Right renal cortex interstitium (tissue), 3 donors: ENCODE measurements around the gene SERTAD2. TPM values are rescaled to one million over a fixed set of nuclear protein-coding genes. Genes with fewer than 3 reads are reported as not detected.

Experiments
- DNase-seq, 3 donors: peaks; one replicate each; pipeline ENCODE4 v3.0.0-alpha.2; 2013; ENCODE audit warnings: low read depth in 3 of 3, low spot score in 2 of 3
- polyA plus RNA-seq, 3 donors: library from polyadenylated mRNA; unstranded; fragments of 120-200 nt; gene quantifications; one replicate each; pipeline ENCODE4 v1.2.1, GENCODE V29; 2013; ENCODE audit not compliant: insufficient read length in 3 of 3

Gene SERTAD2
- polyA plus RNA-seq, 3 donors = 23.0 to 25.8 (median 25.6) TPM

DNA sequence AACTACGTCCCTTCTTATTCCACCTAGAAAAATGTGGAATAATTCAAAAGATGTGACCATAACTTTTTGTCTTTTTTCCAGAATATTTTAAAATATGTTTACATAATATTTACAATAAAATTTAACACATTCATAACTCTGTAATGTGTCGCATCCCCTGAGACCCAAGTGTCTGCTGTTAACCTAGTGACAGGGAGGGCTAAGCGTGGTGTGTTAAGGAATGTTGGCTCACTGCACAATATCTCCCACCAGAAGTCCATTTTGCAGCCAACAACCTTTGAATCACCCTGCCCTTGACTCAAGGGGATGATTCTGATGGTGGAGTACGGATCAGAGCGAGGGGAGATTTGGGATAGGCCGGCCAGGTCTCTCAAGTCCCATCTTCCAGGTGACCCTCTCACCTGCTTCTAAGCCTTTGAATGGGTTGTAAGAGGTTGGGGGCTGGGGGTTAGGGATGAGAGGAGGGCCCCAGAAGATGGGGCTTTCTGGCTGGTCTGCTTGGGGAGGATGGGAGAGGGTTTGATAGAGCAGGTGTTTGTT lies 43.3 kb downstream of the SERTAD2 start:
- DNase-seq = no peak

DNA sequence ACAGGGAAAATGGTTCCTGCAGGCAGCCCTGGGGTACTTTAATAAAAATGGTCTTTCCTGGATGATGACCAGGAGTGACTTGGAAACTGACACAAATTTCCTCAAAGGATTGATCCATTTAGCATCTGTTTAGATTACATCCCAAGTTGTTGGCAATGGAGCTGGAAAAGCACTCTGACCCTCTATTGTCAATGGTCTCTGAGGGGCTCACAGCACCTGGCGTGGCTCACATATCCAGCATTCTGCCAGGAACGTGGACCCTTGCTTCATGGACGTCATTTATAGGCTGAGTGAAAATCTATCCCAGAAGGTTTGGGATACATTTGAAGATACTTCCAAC lies 43.8 kb downstream of the SERTAD2 start:
- no peak for DNase-seq

DNA sequence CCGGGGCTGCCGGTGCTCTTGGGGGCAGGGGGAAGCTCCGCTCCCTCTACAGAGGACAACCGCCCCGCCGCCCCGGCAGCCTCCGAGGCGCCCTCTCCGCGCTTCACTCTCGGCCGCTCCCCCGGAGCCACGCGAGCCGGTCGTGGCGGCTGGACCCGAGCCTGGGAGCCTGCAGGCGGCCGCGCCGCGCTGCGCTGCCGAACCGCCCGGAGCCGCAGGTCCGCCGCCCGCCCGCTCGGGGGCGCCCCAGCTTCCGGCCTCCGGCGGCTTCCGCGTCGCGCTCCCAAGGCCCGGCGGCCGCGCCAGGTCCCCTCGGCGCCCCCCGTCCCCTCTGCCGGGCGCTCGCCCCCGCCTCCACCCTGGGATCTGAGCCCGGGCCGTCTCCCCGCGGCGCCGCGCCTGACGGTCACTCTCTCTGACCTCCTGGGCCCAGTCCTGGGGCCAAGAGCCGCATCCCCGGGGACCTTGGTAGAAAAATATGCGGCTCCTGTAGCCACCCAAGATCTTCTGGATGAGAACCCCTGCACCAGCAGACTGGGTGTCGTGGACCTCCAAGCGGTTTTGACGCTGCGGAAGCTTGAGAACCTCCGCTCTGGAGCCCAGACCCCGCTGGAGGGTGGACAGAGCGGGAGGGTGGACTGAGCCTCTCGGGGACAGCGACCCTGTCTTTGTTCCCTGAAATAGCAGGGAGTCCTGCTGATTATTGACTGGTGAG lies 44.3 kb downstream of the SERTAD2 start:
- no peak for DNase-seq

DNA sequence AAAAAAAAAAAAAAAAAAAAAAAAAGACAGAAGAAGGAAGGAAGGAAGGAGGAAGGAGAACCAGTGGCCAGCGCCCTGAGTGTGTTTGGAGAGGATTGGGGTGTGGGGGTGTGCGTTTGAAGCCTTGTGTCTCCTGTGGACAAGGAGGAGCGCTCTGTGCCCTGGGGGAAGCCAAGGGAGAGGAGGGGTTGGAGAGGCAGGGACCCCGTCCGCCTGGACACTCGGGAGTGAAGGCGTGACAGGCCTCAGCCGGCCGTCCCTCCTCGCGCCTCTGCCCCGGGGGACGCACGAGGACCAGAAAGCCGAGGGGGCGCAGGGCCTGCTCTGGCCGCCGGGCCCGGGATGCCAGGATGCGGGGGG lies 44.9 kb downstream of the SERTAD2 start:
- no peak for DNase-seq

DNA sequence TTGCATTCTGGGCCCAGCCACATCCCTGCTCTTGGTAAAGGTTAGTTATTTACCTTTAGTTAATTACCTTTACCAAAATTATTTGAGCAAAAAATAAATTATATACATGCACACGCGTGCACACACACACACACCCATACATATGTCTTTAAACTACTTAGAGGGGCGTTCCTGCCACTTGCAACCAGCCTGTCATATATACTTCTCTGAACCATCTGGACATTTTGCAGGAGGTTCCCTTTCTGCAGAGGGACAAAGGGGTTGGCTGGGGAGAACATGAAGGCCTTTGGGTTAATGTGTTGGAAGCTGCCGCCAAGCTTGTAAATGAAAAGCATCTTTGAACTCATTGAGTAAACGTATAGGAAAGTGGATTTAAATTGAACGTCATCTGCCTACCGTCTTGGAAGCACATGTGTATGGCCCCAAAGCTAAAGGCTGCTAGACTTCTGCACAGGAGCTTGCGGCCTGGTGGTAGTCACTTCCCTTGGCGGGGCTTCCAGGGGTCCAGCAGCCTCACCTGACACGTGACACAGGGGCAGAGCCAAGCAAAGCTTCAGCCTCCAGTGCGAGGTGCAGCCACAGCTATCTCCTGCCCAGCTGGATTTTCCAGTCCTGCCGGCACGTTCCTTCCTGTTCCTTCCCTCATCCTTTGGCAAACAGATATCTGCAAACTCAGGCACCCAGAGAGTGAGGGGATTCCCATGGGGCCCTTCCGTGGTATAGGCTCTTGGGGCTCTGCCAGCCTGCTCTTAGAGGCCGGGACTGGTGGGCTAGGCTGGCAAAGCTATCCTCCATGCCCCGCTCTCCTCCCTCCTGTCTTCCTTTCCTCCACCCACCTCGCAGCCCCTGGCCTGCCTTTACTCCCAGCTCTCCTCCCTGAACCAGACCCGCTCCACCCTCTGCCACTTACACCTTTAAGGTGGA lies 46.1 kb downstream of the SERTAD2 start:
- DNase-seq = no peak

DNA sequence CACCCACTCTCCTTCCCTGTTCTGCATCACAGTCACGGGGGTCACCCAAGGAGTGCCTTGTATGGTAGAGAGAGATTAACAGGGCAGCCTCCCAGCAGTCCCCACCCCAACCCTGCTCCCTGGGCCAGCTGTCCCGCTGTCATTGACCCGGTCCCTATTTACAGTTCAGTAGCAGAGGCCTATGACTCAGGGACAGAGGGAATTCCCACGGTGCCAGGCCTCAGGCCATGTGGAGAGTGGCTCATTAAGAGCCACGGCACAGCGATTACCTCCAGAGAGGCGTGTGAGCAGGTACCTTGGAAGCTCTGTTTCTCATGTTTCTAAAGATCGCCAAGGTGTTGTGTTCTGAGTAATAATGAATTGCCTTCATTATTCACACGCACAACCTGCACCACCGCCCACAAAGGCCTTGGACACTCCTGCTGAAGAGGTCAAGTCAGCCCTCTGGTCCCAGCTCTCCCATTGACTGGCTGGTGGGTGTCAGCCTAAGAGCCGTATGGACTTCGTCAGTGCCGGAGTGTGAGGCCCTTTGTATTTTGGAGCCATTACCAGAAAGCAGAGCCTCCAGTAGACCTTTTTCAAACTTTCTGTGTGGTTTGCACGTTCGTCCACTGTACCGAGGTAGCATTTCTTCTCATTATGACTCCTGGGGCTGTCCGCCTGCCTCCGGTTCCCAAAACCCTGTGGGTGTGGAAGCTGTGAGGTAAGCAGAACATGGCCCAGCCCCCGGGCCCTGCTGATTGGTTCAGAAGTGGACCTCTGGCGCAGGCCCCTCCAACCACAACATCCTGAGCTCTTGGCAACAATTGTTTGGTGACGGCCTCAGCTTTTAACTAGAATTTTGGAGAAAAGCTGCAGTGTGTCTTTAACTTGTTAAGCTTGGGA lies 47.0 kb downstream of the SERTAD2 start:
- DNase-seq = peak in 1 of 3 donors; percentile 56

DNA sequence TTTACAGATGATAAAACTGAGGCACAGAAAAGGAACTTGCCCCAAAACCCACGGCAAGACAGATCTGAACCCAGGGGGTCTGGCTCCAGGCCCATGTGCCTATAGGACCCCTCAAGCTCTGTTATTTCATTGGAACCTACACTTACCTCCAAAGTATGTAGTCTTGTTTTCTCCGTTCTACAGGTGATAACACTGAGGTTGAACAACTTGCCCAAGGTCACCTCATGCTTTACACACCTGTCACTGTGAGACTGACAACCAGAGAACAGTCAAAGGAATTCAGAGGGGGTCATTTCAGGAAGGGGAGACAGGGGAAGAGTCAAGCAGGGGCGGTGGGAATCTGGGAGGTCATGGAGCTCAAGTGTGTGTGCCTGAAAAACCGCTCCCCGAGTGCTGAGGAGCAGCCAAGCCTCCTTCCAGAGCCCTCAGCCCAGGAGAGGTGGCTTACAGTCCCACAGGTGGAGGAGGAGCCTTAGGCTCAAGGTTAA lies 47.7 kb downstream of the SERTAD2 start:
- no peak for DNase-seq

DNA sequence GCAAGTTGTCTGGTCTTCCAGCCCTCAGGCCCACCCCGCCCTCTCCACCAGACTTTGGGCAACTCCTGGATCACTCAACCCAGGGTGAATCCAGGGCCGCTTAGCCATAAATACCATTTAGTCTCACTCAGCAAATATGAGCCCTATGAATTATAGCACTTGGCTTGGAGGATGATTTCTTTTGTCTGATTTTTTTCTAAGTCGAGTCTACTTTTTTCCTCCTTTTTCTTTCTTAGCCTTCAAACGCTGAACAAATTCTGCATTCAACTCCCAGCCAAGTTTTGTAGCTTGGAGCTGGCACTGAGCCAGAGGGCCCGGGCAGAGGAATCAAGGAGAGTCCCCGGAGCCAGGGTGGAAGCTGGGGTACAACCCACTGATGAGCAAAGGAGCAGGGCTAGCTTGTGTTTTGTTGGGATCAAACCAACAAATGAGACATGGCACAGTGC lies 48.7 kb downstream of the SERTAD2 start:
- no peak for DNase-seq

DNA sequence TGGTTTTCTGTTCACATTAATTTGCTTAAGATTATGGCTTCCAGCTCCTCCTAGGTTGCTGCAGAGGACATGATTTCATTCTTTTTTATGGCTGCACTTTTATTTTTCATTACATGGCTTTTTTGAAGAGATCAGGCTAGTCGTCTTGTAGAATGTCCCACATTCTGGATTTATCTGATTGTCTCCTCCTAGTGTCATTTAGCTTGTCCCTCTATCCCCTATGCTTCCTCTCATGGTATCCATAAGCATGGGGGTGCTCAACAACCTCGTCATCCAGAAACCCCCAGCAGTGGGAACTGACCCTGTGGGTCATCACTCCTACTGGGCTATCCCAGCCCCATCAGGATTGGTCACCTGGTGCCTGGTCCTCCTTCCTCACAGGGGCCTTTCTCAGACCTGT lies 49.6 kb downstream of the SERTAD2 start:
- no peak for DNase-seq

DNA sequence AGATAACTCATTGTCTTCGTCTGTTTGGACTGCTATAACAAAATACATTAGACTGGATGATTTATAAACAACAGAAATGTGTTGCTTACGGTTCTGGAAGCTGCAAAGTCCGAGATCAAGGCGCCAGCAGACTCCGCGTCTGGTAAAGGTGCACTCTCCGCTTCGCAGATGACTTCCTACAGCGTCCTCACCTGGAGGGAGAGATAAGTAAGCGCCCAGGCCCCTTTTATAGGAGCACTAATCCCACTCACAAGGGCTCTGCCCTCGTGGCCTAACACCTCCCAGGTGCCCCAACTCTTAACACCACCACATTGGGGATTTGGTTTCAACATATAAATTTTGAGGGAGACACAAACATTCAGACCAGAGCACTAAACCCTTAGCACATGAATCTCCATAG lies 51.3 kb downstream of the SERTAD2 start:
- no peak for DNase-seq

DNA sequence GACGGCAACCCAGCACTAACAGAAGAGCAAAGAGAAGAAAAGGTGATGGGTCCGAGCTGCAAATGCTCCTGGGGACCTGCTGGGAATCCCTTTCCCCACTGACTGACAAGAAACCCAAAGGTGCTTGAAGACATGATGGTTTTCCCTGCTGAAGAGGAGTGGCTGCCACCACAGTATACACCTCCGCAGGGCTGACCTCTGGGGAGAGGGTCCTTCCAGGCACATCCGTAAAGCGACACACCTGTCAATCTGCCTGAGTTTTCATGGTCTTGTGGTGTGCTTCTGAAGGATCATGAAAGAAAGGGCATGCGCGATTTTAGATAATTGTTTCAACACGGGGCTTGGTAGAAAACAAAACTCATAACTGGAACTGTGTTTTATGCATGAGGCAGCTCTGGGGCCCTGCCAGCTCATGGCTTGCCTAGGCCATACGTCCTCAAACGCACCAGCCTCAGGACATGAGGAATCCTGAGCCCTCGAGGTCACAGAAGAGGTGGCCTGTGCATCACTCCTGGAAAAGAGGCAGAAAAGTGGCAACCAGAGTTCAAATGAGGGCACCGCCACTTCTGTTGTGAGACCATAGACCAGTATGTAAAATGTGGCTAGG lies 51.8 kb downstream of the SERTAD2 start:
- no peak for DNase-seq

DNA sequence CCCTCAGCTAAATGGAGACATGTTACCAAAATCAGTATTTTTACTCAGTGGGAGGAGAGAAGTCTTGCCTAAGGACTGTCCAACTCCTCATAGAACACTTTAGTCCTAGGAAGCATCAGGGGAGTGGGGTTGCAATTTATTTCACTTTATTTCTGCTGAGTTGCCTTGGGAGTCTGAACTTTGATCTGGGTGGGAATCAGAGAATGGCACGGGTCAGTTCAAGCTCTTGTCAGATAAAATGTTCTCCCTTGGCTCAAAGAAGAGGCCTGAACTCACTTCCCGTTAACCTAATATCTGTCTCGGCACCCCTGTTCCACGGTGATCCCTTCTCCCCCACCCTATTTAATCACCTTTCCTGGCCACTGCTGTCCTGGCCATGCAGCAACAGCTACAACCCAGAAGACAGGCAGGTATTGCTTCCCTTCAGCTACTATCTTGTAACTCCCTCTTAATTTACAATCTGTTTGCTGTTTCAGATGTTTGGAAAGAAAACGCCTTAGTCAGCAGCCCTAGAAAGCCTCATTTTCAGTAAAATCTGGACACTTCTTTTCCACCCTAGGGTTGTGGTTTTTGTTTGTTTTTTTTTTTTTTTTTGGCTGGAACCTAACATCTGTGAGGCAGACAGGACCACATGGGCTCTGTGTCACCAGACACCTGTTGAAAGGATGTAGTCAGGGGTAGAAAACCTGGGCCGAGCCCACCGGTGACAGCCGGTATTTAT lies 52.5 kb downstream of the SERTAD2 start:
- no peak for DNase-seq

DNA sequence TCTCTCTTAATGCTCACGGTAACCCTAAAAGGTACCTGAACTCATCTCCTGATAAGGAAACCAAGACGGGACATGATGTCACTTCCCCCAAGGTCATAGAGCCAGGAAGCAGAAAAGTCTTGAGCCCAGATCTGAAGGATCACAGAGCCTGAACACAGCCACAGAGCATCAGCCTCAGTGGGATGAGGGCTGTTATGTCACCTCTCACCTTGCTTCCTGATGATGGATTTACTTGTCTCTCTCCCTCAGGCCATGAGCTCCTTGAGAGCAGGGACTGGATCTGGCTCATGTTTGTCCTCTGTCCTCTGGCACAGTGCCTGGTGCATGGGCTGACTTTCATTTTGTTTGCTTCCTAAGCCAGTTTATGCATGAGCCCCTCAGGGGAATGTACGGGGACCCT lies 54.2 kb downstream of the SERTAD2 start:
- no peak for DNase-seq

DNA sequence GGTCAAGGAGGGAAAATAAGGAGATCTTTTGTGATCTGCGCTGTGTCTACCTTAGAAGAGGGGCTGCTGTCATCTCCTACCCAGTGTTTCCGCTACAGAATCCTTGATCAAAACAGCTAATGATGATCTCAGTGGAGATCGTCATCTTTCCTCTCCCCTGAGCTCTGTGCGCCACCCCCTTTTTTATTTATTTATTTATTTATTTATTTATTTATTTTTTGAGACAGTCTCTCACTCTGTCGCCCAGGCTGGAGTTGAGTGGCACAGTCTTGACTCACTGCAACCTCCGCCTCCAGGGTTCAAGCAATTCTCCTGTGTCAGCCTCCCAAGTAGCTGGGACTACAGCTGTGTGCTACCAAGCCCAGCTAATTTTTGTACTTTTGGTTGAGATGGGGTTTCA lies 55.5 kb downstream of the SERTAD2 start:
- no peak for DNase-seq

DNA sequence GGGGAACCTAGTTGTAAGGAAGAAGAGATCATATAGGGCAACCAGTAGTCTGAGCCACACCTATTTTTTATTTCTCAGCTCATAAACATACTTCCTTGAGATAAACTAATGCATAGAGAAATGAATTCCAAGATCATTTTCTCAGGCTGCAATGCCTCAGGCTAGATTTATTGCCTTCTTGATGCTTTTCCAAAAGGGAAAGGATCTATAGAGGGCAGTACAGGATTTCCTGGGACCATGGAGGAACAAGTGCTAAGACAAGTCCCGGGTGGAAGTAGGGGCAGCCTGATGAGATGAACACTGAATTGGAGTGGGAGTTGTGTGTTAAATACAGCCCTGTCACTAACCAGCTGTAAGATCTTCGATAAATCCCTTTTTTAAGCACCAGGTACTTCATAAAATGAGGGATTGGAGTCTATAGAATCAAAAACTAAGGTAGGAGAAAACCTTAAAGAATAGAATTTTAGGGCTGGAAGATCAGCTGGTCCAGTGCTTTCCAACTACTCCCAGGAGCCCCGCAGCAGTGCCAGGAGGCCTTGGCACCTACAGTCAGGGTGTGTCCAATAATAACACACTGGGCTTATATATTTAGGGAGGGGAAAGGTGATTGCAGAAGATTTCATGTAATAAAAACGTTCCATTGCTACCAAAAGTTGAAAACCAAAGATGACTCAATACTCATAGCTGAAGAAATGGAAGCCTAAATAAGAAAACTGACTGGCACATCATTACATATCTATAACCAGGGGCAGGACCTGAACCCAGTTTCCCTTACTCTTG lies 58.1 kb downstream of the SERTAD2 start:
- DNase-seq = no peak

DNA sequence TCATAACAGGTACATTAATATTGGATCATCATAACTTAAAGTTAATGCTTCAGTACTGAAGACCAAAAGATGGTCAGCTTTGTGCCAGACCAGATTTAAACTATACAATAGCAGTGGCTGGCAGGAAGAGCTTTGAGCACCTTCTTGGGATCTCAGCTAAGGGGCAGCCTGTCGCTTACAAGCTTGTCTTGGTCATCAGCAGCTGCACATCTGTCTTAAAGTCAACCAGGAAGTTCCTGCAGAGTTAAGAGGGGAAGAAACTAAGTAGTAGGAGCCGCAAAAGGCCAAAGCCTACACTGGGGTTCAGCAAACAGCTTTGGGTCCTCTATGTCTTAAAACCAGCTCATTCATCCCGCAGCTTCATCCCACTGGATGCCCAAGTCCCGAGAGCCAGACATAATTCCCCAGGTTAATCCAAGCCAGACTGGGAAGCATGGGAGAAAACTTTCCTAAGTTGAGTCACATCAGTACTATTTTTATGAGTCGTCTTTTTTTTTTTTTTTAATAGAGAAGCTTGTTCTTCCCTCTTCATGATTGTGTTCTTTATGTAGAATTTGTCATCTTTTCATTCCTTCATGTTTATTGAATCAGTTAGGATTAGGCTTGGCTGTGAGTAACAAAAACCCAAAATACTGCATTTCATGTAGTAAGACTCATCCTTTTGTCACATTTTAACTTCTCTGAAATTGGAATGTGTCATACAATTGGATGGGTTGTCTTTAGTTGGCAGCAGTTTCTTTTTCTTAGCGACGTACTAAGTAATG lies 59.3 kb downstream of the SERTAD2 start:
- DNase-seq = no peak

DNA sequence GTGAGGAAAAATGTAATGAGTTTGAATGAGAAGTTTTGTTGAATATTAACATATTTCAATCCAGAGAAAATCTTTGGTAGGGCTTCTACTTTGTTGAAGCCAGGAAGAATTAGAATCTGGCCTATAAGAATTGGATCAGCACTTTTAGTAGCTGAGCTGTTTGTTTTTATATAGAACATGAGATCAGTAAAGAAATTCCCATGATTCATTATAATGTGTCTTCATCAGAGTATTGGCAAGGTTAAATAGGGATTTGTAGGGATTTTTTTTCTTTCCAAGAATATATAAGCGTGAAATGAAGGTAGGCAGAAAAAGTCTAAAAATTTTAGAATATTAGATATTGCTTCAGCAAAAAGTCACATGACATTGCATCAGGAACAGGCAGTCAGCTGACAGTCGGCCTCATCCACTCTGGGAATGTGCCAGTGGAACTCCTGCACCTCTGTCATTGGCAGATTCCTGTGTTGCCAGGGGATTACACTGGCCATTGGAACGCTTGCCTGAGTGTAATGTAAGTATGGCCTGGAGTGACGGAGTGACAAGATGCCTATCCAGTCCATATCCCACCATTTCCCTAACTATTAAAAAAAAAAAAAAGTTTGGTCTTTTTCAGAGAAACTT lies 60.6 kb downstream of the SERTAD2 start:
- no peak for DNase-seq

DNA sequence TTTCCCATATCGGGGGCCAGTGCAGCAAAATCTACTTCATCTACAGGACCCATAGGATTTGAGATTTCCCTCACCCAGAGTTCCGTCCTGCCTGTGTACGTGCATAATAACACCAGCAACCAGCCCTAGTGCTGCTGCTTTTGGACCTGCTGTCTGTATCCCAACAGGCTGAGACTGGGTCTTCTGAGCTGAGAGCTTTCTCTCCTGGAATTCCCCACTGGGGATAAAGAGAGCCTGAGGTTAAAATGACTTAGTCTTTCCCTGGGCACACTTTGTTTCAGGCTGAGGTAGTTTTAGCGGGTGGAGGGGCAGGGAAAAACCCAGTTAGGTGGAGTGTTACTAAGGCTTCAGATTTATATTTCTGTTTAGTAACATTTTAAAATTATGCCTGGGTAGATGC lies 62.5 kb downstream of the SERTAD2 start:
- DNase-seq = no peak
